ENCODE results near the gene ANAPC13.

The ANAPC13 gene

DNA sequence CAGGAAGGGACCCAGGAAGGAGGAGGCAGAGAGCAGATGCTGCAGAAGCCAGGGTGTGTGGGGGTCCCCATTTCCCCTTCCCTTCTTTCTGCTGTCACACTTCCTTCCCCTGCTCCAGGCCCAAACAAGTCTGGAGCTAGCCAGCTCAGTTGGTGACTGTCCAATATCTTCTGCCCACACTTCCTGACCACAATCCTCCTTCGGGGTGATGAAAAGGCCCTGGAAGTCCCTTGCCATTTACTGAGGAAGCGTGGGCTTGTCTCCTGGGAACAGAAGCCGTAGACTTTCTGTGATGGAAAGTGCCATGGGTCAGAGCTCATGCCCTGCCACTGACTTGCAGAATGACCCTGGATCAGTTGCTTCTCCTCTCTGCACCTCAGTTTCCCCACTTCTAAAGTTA lies 39.0 kb downstream of the ANAPC13 start:
- no peak overlapping the region for H3K4me3 ChIP-seq (ENCODE audit: low read depth, low read length)
- TF ChIP-seq, protein P1, sequence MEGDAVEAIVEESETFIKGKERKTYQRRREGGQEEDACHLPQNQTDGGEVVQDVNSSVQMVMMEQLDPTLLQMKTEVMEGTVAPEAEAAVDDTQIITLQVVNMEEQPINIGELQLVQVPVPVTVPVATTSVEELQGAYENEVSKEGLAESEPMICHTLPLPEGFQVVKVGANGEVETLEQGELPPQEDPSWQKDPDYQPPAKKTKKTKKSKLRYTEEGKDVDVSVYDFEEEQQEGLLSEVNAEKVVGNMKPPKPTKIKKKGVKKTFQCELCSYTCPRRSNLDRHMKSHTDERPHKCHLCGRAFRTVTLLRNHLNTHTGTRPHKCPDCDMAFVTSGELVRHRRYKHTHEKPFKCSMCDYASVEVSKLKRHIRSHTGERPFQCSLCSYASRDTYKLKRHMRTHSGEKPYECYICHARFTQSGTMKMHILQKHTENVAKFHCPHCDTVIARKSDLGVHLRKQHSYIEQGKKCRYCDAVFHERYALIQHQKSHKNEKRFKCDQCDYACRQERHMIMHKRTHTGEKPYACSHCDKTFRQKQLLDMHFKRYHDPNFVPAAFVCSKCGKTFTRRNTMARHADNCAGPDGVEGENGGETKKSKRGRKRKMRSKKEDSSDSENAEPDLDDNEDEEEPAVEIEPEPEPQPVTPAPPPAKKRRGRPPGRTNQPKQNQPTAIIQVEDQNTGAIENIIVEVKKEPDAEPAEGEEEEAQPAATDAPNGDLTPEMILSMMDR (IDR thresholded peaks at IDR 0.05; ENCODE audit: borderline replicate concordance, insufficient read depth, low read depth, low read length), result no peak

- H3K4me3 ChIP-seq (ENCODE audit: low read depth, low read length), result no peak overlapping the region
- TF ChIP-seq, protein P1 (IDR thresholded peaks at IDR 0.05; ENCODE audit: borderline replicate concordance, insufficient read depth, low read depth, low read length), result no peak
Measured at GRCh38 chr3:134445636-134446035, 40.1 kb downstream of the ANAPC13 start.

DNA sequence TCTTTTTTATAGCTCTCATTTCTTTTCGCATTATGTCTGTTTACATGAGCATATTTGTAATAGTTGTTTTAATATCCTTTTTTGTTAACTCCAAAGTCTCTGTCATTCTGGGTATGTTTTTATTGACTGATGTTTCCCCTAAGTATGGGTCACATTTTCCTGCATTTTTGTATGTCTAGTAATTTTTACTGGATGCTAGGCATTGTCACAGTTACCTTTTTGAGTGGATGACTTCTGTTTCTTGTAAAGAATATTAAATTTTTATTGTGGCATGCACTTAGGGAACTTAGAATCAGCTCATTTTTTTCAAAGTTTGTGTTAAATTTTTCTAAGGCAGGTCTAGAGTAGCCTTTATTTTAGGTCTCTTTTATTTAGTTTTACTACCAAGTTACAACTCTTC lies 40.7 kb downstream of the ANAPC13 start:
- H3K4me3 ChIP-seq (ENCODE audit: low read depth, low read length), result no peak overlapping the region
- TF ChIP-seq, protein P1 (IDR thresholded peaks at IDR 0.05; ENCODE audit: borderline replicate concordance, insufficient read depth, low read depth, low read length), result no peak

GRCh38 chr3:134441821-134442220 lies 44.0 kb downstream of the ANAPC13 start:
- TF ChIP-seq, protein P1 (IDR thresholded peaks at IDR 0.05; ENCODE audit: borderline replicate concordance, insufficient read depth, low read depth, low read length), result no peak
- H3K4me3 ChIP-seq (ENCODE audit: low read depth, low read length), result no peak overlapping the region

- TF ChIP-seq, protein P1 (IDR thresholded peaks at IDR 0.05; ENCODE audit: borderline replicate concordance, insufficient read depth, low read depth, low read length), result no peak
- H3K4me3 ChIP-seq (ENCODE audit: low read depth, low read length), result no peak overlapping the region
Measured at GRCh38 chr3:134441321-134441720, 44.5 kb downstream of the ANAPC13 start.

- TF ChIP-seq, protein P1 (IDR thresholded peaks at IDR 0.05; ENCODE audit: borderline replicate concordance, insufficient read depth, low read depth, low read length), result no peak
- no peak overlapping the region for H3K4me3 ChIP-seq (ENCODE audit: low read depth, low read length)
Measured at GRCh38 chr3:134437211-134437752, 48.5 kb downstream of the ANAPC13 start.

DNA sequence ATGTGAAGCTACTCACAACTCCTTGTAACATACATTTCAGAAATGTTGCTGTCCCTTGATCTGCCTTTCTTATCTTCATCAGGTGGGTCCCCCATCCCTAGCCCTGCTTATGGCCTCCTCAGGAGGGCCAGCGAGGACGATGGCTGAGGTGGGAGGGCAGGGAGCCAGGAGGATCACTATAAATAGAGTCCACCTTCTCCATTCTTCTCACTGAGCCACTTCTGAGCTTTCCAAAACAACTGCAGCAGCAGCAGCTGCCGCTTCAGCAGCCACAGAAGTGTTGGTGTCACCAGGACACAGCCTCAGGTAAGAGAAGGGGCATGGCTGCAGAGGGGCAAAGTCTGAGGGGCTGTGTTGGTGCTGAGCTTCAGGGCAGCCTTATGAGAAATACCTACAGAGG lies 53.5 kb downstream of the ANAPC13 start:
- TF ChIP-seq, protein P1 (IDR thresholded peaks at IDR 0.05; ENCODE audit: borderline replicate concordance, insufficient read depth, low read depth, low read length), result no peak
- H3K4me3 ChIP-seq (ENCODE audit: low read depth, low read length), result no peak overlapping the region
